SK-N-SH treated with all-trans-retinoic acid at 6 μM for 48 hours (cell line): ENCODE measurements around the gene MYO3B.

Experiments used
- ATAC-seq: fragments of 200-7000 bp; cut with Tn5 transposase; 3 replicates; pipeline ENCODE4 v1.9.1; 2020; ENCODE audit warnings: mild to moderate bottlenecking, moderate library complexity
- ARNTL ChIP-seq: fragments of 450-650 bp; formaldehyde crosslinking; IDR thresholded peaks from 2 replicates; pipeline ENCODE4 v1.5.0; 2020; ENCODE audit warnings: low read depth, mild to moderate bottlenecking, moderate library complexity, borderline replicate concordance
- BACH2 ChIP-seq: fragments of 250-450 bp; sonication (Bioruptor Pico); IDR thresholded peaks from 2 replicates; pipeline ENCODE4 v1.9.0; 2021; ENCODE audit warnings: mild to moderate bottlenecking, borderline replicate concordance
- CREB5 ChIP-seq: fragments of 250-450 bp; sonication (Bioruptor Pico); IDR thresholded peaks from 2 replicates; pipeline ENCODE4 v1.5.1; 2020; ENCODE audit warnings: low read depth, mild to moderate bottlenecking, moderate library complexity
- CSDC2 ChIP-seq: fragments of 250-450 bp; sonication (Bioruptor Pico); IDR thresholded peaks from 2 replicates; pipeline ENCODE4 v1.5.0; 2020; ENCODE audit warnings: mild to moderate bottlenecking, moderate library complexity
- CSRNP3 ChIP-seq: fragments of 250-450 bp; sonication (Bioruptor Pico); IDR thresholded peaks from 2 replicates; pipeline ENCODE4 v1.5.1; 2021; ENCODE audit warnings: mild to moderate bottlenecking, moderate library complexity
- ESRRG ChIP-seq: fragments of 250-450 bp; sonication (Bioruptor Pico); IDR thresholded peaks from 2 replicates; pipeline ENCODE4 v1.6.1; 2021; ENCODE audit warnings: mild to moderate bottlenecking
- GLIS3 ChIP-seq: fragments of 250-450 bp; sonication (Bioruptor Pico); IDR thresholded peaks from 2 replicates; pipeline ENCODE4 v1.5.0; 2020; ENCODE audit warnings: mild to moderate bottlenecking, moderate library complexity
- ISL1 ChIP-seq: fragments of 250-450 bp; sonication (Bioruptor Pico); IDR thresholded peaks from 2 replicates; pipeline ENCODE4 v2.1.2; 2022; ENCODE audit warnings: mild to moderate bottlenecking, moderate library complexity
- OSR1 ChIP-seq: fragments of 250-450 bp; sonication (Bioruptor Pico); IDR thresholded peaks from 2 replicates; pipeline ENCODE4 v1.8.0; 2022; ENCODE audit warnings: moderate library complexity, mild to moderate bottlenecking, inconsistent platforms
- PATZ1 ChIP-seq: fragments of 250-450 bp; sonication (Bioruptor Pico); IDR thresholded peaks from 2 replicates; pipeline ENCODE4 v1.8.0; 2020; ENCODE audit warnings: mild to moderate bottlenecking, moderate library complexity, borderline replicate concordance
- PPARA ChIP-seq: fragments of 250-450 bp; sonication (Bioruptor Pico); IDR thresholded peaks from 2 replicates; pipeline ENCODE4 v1.5.0; 2020; ENCODE audit warnings: mild to moderate bottlenecking, borderline replicate concordance
- RARB ChIP-seq: fragments of 250-450 bp; sonication (Bioruptor Pico); IDR thresholded peaks from 2 replicates; pipeline ENCODE4 v1.8.0; 2021; ENCODE audit warnings: mild to moderate bottlenecking, moderate library complexity
- TCF4 ChIP-seq: fragments of 250-450 bp; sonication (Bioruptor Pico); IDR thresholded peaks from 2 replicates; pipeline ENCODE4 v1.8.0; 2021; ENCODE audit warnings: mild to moderate bottlenecking, moderate library complexity, borderline replicate concordance
- TOX ChIP-seq: fragments of 250-450 bp; sonication (Bioruptor Pico); IDR thresholded peaks from 2 replicates; pipeline ENCODE4 v1.8.0; 2021; ENCODE audit warnings: mild to moderate bottlenecking, moderate library complexity, borderline replicate concordance
- TSHZ2 ChIP-seq: fragments of 250-450 bp; sonication (Bioruptor Pico); IDR thresholded peaks from 2 replicates; pipeline ENCODE4 v1.5.0; 2020; ENCODE audit warnings: mild to moderate bottlenecking, moderate library complexity
- ZC3H10 ChIP-seq: fragments of 250-450 bp; sonication (Bioruptor Pico); IDR thresholded peaks from 2 replicates; pipeline ENCODE4 v1.5.1; 2021; ENCODE audit warnings: mild to moderate bottlenecking, moderate library complexity
- ZFP3 ChIP-seq: fragments of 250-450 bp; sonication (Bioruptor Pico); IDR thresholded peaks from 2 replicates; pipeline ENCODE4 v1.5.0; 2020; ENCODE audit warnings: mild to moderate bottlenecking, moderate library complexity
- ZNF8 ChIP-seq: fragments of 450-650 bp; formaldehyde crosslinking; IDR thresholded peaks from 2 replicates; pipeline ENCODE4 v1.5.0; 2020; ENCODE audit warnings: mild to moderate bottlenecking, moderate library complexity

The MYO3B gene

GRCh38 chr2:170423919-170424318 lies 246.0 kb downstream of the MYO3B start:
- TF ChIP-seq GLIS3 (CRISPR knock-in tag) (no peak), PATZ1 (no peak), OSR1 (CRISPR knock-in tag) (no peak), ZC3H10 (CRISPR knock-in tag) (no peak), ARNTL (no peak), TOX (no peak), ISL1 (CRISPR knock-in tag) (no peak), CREB5 (CRISPR knock-in tag) (no peak), RARB (CRISPR knock-in tag) (no peak), ESRRG (no peak), BACH2 (CRISPR knock-in tag) (no peak), ZFP3 (CRISPR knock-in tag) (no peak), TSHZ2 (CRISPR knock-in tag) (no peak)
- no peak for ATAC-seq

- no peak for TF ChIP-seq ARNTL
- peak; percentile 21; the same call in 1 of the 2 replicates for TF ChIP-seq ISL1 (CRISPR knock-in tag)
- ATAC-seq: no peak
Observed at GRCh38 chr2:170425281-170425751, 247.4 kb downstream of the MYO3B start.

GRCh38 chr2:170428868-170429267 lies 250.9 kb downstream of the MYO3B start:
- no peak for ATAC-seq
- TF ChIP-seq ZC3H10 (CRISPR knock-in tag) (no peak), CREB5 (CRISPR knock-in tag) (no peak), TCF4 (CRISPR knock-in tag) (no peak), TSHZ2 (CRISPR knock-in tag) (no peak), GLIS3 (CRISPR knock-in tag) (no peak), ZNF8 (CRISPR knock-in tag) (no peak), PPARA (CRISPR knock-in tag) (no peak), OSR1 (CRISPR knock-in tag) (no peak), BACH2 (CRISPR knock-in tag) (no peak), ZFP3 (CRISPR knock-in tag) (no peak), TOX (no peak), CSDC2 (CRISPR knock-in tag) (no peak), PATZ1 (no peak), ISL1 (CRISPR knock-in tag) (no peak), ARNTL (no peak), CSRNP3 (CRISPR knock-in tag) (no peak)
